B cell (primary cell): ENCODE data around the gene MROH8. TPM values are rescaled to one million over a fixed set of nuclear protein-coding genes. Genes with fewer than 3 reads are reported as not detected.

ENCODE experiments used
- ATAC-seq: fragments of 200-7000 bp; cut with Tn5 transposase; one replicate; pipeline ENCODE4 v1.10.0; 2021; ENCODE audit warnings: low read depth, mild to moderate bottlenecking, moderate number of reproducible peaks, moderate library complexity
- CTCF ChIA-PET: fragments of 350-600 bp; sonication (Branson Sonifier 250); formaldehyde crosslinking; loops from one replicate; lab custom pipeline; 2021; ENCODE audit warnings: antibody characterized with exemption, inconsistent platforms; lab: Charles Lee
- POLR2A ChIA-PET: fragments of 350-600 bp; sonication (Branson Sonifier 250); formaldehyde crosslinking; loops from one replicate; lab custom pipeline; 2021; ENCODE audit warnings: antibody characterized with exemption; lab: Charles Lee
- DNase-seq: peaks from one replicate; pipeline ENCODE4 v3.0.0; 2013
- H2AFZ ChIP-seq: 2 replicates; pipeline ENCODE4 v1.6.1; 2012; ENCODE audit warnings: mild to moderate bottlenecking, low read depth, low read length; ENCODE audit not compliant: insufficient read depth, poor library complexity, severe bottlenecking
- H3K27ac ChIP-seq, 2 donors: 1 replicate in 1 of 2; 2 replicates in 1 of 2; pipeline ENCODE4 v1.5.1; 2012 to 2013; ENCODE audit warnings: low read length in 2 of 2, mild to moderate bottlenecking in 2 of 2, moderate library complexity in 1 of 2
- H3K27me3 ChIP-seq, 4 experiments: fragments of 200-600 bp in 1 of 4; sonication (generic) in 1 of 4; replicated peaks in 1 of 4; 1 replicate in 2 of 4; 2 replicates in 2 of 4; pipeline versions ENCODE4 v1.6.1 to v1.7.0; 2013 to 2016; ENCODE audit warnings: low read length in 3 of 4, mild to moderate bottlenecking in 2 of 4, mixed read lengths in 1 of 4, moderate library complexity in 1 of 4; ENCODE audit not compliant: insufficient read depth in 4 of 4, control insufficient read depth in 3 of 4; ENCODE audit errors: control extremely low read depth in 1 of 4
- H3K36me3 ChIP-seq, 2 experiments: replicated peaks in 1 of 2; 1 replicate in 1 of 2; 2 replicates in 1 of 2; pipeline versions ENCODE4 v1.6.1 to v1.7.1; 2013; ENCODE audit warnings: low read length in 1 of 2; ENCODE audit not compliant: insufficient read depth in 2 of 2, control insufficient read depth in 1 of 2; ENCODE audit errors: control extremely low read depth in 1 of 2, extremely low read depth in 1 of 2
- H3K4me1 ChIP-seq, 2 donors: fragments of 200-600 bp in 1 of 2; sonication (generic) in 1 of 2; 1 replicate in 1 of 2; 2 replicates in 1 of 2; pipeline versions ENCODE4 v1.5.1 to v1.6.1; 2013 to 2017; ENCODE audit warnings: low read length in 2 of 2; ENCODE audit not compliant: control insufficient read depth in 2 of 2, insufficient read depth in 2 of 2
- H3K4me2 ChIP-seq: replicated peaks from 2 replicates; pipeline ENCODE3; 2012; ENCODE audit warnings: mild to moderate bottlenecking, low read depth, low read length; ENCODE audit not compliant: poor library complexity, severe bottlenecking
- H3K4me3 ChIP-seq, 5 experiments: fragments of 200-600 bp in 1 of 5; sonication (generic) in 1 of 5; 1 replicate in 3 of 5; 2 replicates in 2 of 5; pipeline versions ENCODE4 v1.5.1 to v1.7.0; 2011 to 2016; ENCODE audit warnings: low read length in 4 of 5, mild to moderate bottlenecking in 4 of 5, low read depth in 2 of 5, control low read depth in 1 of 5, moderate library complexity in 1 of 5; ENCODE audit not compliant: insufficient read depth in 1 of 5; ENCODE audit errors: control extremely low read depth in 1 of 5, extremely low read depth in 1 of 5
- H3K79me2 ChIP-seq: fragments of 200-600 bp; sonication (generic); one replicate; pipeline ENCODE4 v1.6.0; 2016; ENCODE audit warnings: low read length; ENCODE audit not compliant: control insufficient read depth, insufficient read depth
- H3K9ac ChIP-seq: fragments of 200-600 bp; sonication (generic); 2 replicates; pipeline ENCODE4 v1.6.1; 2017; ENCODE audit warnings: mild to moderate bottlenecking, low read length, moderate library complexity
- H3K9me3 ChIP-seq, 3 donors: one replicate each; pipeline versions ENCODE4 v1.6.1 to v1.7.1; 2013; ENCODE audit warnings: low read length in 2 of 3; ENCODE audit not compliant: control insufficient read depth in 2 of 3, insufficient read depth in 1 of 3; ENCODE audit errors: control extremely low read depth in 1 of 3
- H4K20me1 ChIP-seq: 2 replicates; pipeline ENCODE4 v1.6.0; 2012; ENCODE audit warnings: mild to moderate bottlenecking, low read length; ENCODE audit not compliant: insufficient read depth, control insufficient read depth, poor library complexity, severe bottlenecking
- H3K27ac Mint-ChIP-seq: one replicate; pipeline ENCODE4 v1.8.0; 2021; ENCODE audit warnings: mixed read lengths
- H3K27me3 Mint-ChIP-seq: one replicate; pipeline ENCODE4 v1.8.0; 2021; ENCODE audit warnings: mixed read lengths
- H3K4me1 Mint-ChIP-seq: one replicate; pipeline ENCODE4 v1.8.0; 2021; ENCODE audit warnings: mixed read lengths
- H3K4me3 Mint-ChIP-seq: one replicate; pipeline ENCODE4 v1.8.0; 2021; ENCODE audit warnings: mixed read lengths
- H3K9me3 Mint-ChIP-seq: one replicate; pipeline ENCODE4 v1.8.0; 2022; ENCODE audit warnings: mixed read lengths; ENCODE audit not compliant: insufficient read depth
- CTCF ChIP-seq: fragments of 200-600 bp; IDR thresholded peaks from one replicate; pipeline ENCODE4 v1.8.0; 2022; ENCODE audit warnings: antibody characterized with exemption, mild to moderate bottlenecking
- EZH2 ChIP-seq: IDR thresholded peaks from 2 replicates; pipeline ENCODE4 v1.6.1; 2012; ENCODE audit warnings: borderline replicate concordance, low read depth, mild to moderate bottlenecking, moderate library complexity, low read length; ENCODE audit not compliant: insufficient read depth, poor library complexity, severe bottlenecking
- WGBS: methylation state at CpG from one replicate; pipeline ENCODE4 v1.1.5; 2013; ENCODE audit warnings: missing lambda C conversion rate; ENCODE audit not compliant: insufficient coverage; 5-methylcytosine and 5-hydroxymethylcytosine counted together
- intact Hi-C: fragments of 100-400 bp; cut with micrococcal nuclease; formaldehyde crosslinking; loops from one replicate; pipeline ENCODE4 v1.10.0; 2022
- polyA plus RNA-seq: library from polyadenylated mRNA; depleted of rRNA; stranded (reverse); fragments of >200 nt; gene quantifications from 2 replicates; pipeline ENCODE4 v1.2.3, GENCODE V29; 2012
- total RNA-seq, 2 donors: library from RNA; stranded (reverse); fragments of 120-200 nt in 1 of 2; gene quantifications; 1 replicate in 1 of 2; 2 replicates in 1 of 2; pipeline versions ENCODE4 v1.2.3 to v1.2.4, GENCODE V29; 2013 to 2022

The MROH8 gene
- total and polyA plus RNA-seq, 2 donors (not counting 1 experiment from before 2014, with no cell fraction given) = 3.8 to 4.6 TPM

GRCh38 chr20:37111926-37112455 lies 67.4 kb downstream of the MROH8 start:
- H3K9ac ChIP-seq = no peak overlapping the region
- CTCF ChIA-PET = interaction anchor here (0.7 kb wide), 1 partner anchor 421 kb away, joined by 4 read pairs; no protein-coding TSS in a partner anchor
- ATAC-seq (no peak), DNase-seq (no peak)
- no peaks in the 10 kb centered on the region for H3K4me1 Mint-ChIP-seq
- no peaks in the 10 kb centered on the region for H3K36me3 ChIP-seq
- no peak overlapping the region for H3K4me3 ChIP-seq
- intact Hi-C loops = no loop called here
- no CpG with 5 or more reads among the region's 2 CpGs for WGBS
- H3K27me3 Mint-ChIP-seq = no peaks in the 10 kb centered on the region
- no peak overlapping the region for H3K4me3 Mint-ChIP-seq
- no peaks in the 10 kb centered on the region for H3K4me1 ChIP-seq
- H3K9me3 Mint-ChIP-seq = no peaks in the 10 kb centered on the region
- no peaks in the 10 kb centered on the region for H3K79me2 ChIP-seq
- POLR2A ChIA-PET = no interaction called here
- H3K9me3 ChIP-seq = no peaks in the 10 kb centered on the region
- TF ChIP-seq CTCF = no peak
- TF ChIP-seq EZH2 = no peak
- no peak overlapping the region for H2AFZ ChIP-seq
- H3K27ac ChIP-seq = no peak overlapping the region
- H4K20me1 ChIP-seq = no peaks in the 10 kb centered on the region
- H3K27me3 ChIP-seq = no peaks in the 10 kb centered on the region
- H3K27ac Mint-ChIP-seq = no peak overlapping the region
- no peak overlapping the region for H3K4me2 ChIP-seq

- Histone ChIP-seq H3K79me2 (no peaks in the 10 kb centered on the region), H2AFZ (no peak overlapping the region), H3K4me2 (no peak overlapping the region), H3K4me3 (no peak overlapping the region), H3K36me3 (no peaks in the 10 kb centered on the region), H3K9me3 (no peaks in the 10 kb centered on the region), H3K27ac (no peak overlapping the region), H3K27me3 (no peaks in the 10 kb centered on the region), H3K4me1 (no peaks in the 10 kb centered on the region), H3K9ac (no peak overlapping the region), H4K20me1 (no peaks in the 10 kb centered on the region)
- no peaks in the 10 kb centered on the region for H3K4me1 Mint-ChIP-seq
- WGBS = 100% methylated on average over 4 of the region's 4 CpGs
- no peak overlapping the region for H3K4me3 Mint-ChIP-seq
- H3K27ac Mint-ChIP-seq = no peak overlapping the region
- no peaks in the 10 kb centered on the region for H3K9me3 Mint-ChIP-seq
- no peaks in the 10 kb centered on the region for H3K27me3 Mint-ChIP-seq
- no peak for DNase-seq
- intact Hi-C loops = no loop called here
- no peak for TF ChIP-seq CTCF
- no peak for TF ChIP-seq EZH2
- CTCF ChIA-PET = no interaction called here
- POLR2A ChIA-PET = no interaction called here
- no peak for ATAC-seq
These were observed 70.7 kb downstream of the MROH8 start for GRCh38 chr20:37108676-37109075.
